Glomerular endothelial cell (primary cell): ENCODE results near the gene EAPP. TPM values are rescaled to one million over a fixed set of nuclear protein-coding genes. Genes with fewer than 3 reads are reported as not detected.
"Not testable (repeated sequence)": the region's sequence is repeated elsewhere in the genome, so short reads cannot be mapped to it uniquely, and the experiment has no call there.

ENCODE experiments used
- DNase-seq: peaks from one replicate; pipeline ENCODE4 v3.0.0-alpha.2; 2011; ENCODE audit warnings: low read depth, low spot score; ENCODE audit errors: extremely low read depth
- total RNA-seq: library from RNA; depleted of rRNA; stranded (reverse); fragments of >200 nt; gene quantifications from 2 replicates; pipeline ENCODE4 v1.2.3, GENCODE V29; 2015

EAPP gene
- total RNA-seq, 1 donor from 2014 or later: 23.5 TPM

DNA sequence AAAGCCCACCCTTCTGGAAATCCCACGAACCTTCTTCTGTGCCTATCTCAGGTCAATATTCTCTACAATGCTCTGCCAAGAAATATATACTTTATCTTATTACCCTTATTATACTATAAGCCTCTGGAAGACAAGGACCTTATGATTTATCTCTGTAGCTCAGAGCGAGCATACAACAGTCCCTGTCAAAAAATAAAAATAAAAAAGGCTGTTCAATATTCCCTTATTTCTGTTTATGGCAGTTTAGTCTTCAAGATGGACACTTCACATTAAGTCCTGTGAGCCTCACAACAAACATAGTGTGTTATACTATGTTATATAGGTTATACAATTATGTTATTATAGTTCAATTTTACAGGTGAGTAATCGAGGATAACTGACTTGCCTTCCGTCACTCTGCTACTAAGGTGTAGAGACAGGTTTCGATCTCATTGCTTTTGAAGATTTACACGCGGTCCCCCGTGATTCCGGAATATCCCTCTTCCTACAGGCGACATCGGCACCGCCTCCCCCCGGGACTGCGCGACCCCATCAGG, 562 bp downstream of the EAPP start:
- DNase-seq: no peak

DNA sequence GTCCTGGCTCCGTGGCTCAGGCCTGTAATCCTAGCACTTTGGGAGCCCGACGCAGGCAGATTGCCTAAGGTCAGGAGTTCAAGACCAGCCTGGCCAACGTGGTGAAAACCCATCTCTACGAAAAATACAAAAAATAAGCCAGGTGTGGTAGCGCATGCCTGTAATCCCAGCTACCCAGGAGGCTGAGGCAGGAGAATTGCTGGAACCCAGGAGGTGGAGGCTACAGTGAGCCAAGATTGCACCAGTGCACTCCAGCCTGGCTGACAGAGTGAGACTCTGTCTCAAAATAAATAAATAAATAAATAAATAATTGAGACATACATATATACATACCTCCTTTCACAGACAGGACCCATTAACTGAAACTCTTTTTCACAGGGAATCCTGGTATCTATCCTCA, 1.4 kb downstream of the EAPP start:
- not testable (repeated sequence) for DNase-seq

DNA sequence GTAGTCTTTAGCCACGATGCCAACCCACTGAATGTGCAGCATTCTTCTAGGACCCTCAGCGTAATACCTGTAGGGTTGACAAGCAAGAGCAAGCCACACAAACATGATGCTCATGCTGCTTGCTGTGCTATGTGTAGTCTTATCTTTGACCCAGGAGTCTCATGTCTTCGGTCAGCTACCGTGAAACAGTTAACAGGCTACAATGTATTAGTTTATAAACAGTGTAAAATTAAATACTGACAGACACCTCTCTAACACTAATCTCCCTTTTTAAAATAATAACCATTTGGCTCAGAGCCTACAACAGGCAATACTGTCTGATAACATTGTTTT, 1.9 kb downstream of the EAPP start:
- no peak for DNase-seq

DNA sequence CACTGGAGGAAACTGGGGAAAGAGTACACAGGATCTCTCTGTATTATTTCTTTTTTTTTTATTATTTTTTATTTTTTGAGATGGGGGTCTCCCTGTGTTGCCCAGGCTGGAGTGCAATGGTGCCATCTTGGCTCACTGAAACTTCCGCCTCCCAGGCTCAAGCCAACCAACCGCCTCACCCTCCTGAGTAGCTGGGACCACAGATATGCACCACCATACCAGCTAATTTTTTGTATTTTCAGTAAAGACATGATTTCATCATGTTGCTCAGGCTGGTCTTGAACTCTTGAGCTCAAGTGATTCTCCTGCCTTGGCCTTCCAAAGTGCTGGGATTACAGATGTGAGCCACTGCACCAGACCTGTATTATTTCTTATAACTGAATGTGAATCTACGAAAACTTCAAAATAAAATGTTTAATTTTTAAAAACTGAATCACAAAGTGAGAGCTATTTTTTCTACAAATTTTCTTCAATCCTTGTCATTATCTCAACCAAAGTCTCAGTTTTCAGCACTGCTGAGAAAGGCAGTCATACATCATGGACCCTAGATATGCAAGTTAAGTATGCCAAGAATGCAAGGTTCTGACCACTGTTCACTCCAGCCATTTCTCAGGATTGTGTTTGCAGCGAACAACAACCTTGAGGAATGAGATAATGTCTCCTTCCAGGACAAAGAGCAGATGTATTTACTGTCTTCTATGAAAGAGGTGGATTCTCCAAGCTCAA, 2.4 kb downstream of the EAPP start:
- no peak for DNase-seq

DNA sequence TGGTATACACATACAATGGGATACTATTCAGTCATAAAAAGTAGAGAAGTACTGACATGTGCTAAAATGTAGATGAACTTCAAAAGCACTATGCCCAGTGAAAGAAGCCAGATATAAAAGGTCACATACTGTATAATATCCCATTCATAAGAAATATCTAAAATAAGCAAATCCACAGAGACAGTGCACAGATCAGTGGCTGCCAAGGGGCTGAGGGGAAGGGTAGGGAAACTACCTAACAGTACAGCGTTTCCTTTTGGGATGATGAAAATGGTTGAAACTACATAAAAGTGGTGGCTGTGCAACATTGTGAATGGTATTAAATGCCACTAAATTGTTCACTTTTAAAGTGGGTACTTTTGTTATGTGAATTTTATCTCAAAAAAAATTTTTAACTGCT, 11.9 kb downstream of the EAPP start:
- DNase-seq: no peak

DNA sequence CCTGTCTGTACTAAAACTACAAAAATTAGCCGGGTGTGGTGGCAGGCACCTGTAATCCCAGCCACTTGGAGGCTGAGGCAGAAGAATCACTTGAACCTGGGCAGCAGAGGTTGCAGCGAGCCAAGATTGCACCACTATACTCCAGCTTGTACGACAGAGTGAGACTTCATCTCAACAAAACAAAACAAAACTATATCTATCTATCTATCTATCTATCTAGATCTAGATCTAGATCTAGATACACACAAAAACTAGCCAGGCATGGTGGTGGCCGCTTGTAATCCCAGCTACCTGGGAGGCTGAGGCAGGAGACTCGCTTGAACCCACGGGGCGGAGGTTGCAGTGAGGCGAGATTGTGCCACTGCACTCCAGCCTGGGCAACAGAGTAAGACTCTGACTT, 15.3 kb downstream of the EAPP start:
- not testable (repeated sequence) for DNase-seq

DNA sequence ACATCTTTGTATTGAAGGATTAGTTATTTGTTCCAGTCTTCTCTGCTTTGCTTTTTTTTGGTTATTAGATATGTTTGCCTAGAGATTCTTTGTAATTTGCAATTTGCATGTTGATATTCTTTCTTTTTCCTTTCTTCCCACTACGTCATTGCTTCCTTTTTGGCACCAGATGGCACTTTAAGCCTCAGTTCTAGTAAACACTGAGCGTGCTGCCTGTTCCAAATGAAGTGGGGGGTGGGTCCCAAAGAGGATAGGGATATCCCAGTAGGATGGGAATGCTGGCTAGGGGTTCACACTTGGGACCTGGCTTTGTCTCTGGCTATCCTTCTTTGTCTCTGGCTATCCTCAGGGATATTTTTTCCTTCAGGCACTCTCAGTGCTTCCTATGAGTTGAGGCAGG, 17.0 kb downstream of the EAPP start:
- no peak for DNase-seq

- DNase-seq: not testable (repeated sequence)
Measured at GRCh38 chr14:34521071-34521470, 18.4 kb downstream of the EAPP start.

- not testable (repeated sequence) for DNase-seq
Measured at GRCh38 chr14:34520304-34520970, 19.1 kb downstream of the EAPP start.

- DNase-seq: no peak
Measured at GRCh38 chr14:34507884-34508283, 31.6 kb downstream of the EAPP start.

- DNase-seq: no peak
Measured at GRCh38 chr14:34507459-34507858, 32.0 kb downstream of the EAPP start.

DNA sequence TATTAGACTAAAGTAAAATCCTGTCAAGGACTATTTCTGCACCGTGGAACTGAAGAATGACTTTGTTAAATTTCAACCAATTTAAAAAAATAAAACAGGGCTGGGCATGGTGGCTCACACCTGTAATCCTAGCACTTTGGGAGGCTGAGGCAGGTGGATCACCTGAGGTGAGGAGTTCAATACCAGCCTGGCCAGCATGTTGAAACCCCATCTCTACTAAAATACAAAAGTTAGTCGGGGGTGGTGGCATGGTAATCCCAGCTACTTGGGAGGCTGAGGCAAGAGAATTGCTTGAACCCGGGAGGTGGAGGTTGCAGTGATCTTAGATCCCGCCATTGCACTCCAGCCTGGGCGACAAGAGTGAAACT, 34.4 kb downstream of the EAPP start:
- DNase-seq: not testable (repeated sequence)

DNA sequence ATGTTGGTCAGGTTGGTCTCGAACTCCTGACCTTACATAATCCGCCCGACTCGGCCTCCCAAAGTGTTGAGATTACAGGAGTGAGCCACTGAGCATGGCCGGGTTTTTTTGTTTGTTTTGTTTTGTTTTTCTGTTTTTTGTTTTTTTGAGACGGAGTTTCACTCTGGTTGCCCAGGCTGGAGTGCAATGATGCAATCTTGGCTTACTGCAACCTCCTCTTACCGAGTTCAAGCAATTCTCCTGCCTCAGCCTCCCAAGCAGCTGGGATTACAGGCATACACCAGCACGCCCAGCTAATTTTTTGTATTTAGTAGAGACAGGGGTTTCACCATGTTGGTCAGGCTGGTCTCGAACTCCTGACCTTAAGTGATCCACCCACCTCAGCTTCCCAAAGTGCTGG, 35.5 kb downstream of the EAPP start:
- not testable (repeated sequence) for DNase-seq

- DNase-seq: no peak
Measured at GRCh38 chr14:34502545-34503225, 36.8 kb downstream of the EAPP start.

GRCh38 chr14:34502001-34502400, 37.5 kb downstream of the EAPP start:
- DNase-seq: no peak

DNA sequence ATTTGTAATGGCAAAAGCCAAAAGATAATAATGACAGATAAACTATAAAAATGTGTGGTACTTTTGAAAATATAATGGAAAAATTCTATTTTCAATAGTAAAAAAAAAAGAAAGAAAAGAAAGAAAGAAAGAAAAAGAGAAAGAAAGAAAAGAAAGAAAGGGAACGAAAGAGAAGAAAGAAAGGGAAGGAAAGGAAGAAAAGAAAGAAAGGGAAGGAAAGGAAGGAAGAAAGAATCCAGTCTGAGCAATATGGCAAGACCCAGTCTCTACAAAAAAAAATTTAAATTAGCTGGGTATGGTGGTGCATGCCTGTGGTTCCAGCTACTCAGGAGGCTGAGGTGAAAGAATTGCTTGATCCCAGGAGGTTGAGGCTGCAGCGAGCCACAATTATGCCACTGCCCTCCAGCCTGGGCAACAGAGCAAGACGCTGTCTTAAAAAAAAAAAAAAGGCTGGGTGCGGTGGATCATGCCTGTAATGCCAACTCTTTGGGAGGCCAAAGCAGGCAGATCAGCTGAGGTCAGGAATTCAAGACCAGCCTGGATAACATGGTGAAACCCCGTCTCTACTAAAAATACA, 38.4 kb downstream of the EAPP start:
- DNase-seq: no peak

DNA sequence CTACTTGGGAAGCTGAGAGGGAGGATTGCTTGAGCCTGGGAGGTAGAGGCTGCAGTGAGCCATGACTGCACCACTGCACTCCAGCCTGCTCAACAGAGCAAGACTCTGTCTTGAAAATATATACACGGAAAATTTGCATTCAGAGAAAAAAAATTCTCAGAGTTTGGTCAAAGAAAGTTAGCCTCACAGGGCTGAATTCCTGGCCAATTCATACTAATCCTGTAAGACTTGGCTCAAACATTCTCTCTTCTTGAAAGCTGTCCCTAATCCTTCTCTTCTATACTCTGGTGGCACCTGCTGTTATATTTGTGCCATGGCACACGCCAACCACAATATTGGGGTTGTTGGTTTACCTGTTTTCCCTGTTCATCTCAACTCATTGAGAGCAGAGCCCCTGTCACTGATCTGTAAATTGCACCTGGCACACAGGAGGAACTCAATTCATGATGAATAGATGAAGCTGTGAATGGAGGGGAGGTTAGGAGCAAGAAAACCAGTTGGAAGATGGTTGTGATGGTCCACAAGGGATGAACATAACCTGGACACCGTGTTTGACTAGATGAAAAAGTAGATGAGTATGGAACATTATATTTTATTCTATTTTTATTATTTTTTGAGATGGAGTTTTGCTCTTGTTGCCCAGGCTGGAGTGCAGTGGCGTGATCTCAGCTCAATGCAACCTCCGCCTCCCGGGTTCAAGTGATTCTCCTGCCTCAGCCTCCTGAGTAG, 40.7 kb downstream of the EAPP start:
- DNase-seq: no peak

GRCh38 chr14:34496679-34497513, 42.6 kb downstream of the EAPP start:
- DNase-seq: peak; percentile 75

GRCh38 chr14:34496007-34496678, 43.4 kb downstream of the EAPP start:
- no peak for DNase-seq
